Progenitor cell of endocrine pancreas (in vitro differentiated cells): Measurements from ENCODE around the gene WNK2. TPM values are rescaled to one million over a fixed set of nuclear protein-coding genes. Genes with fewer than 3 reads are reported as not detected.

ENCODE experiments used
- DNase-seq: peaks from one replicate; pipeline ENCODE4 v3.0.0; 2021; ENCODE audit warnings: low spot score; ENCODE audit not compliant: unreplicated experiment
- H3K27ac Mint-ChIP-seq: 2 replicates; pipeline ENCODE4 v1.8.0; 2021; ENCODE audit warnings: mild to moderate bottlenecking, moderate library complexity, mixed read lengths
- H3K27me3 Mint-ChIP-seq: 2 replicates; pipeline ENCODE4 v1.8.0; 2021; ENCODE audit warnings: mixed read lengths
- H3K36me3 Mint-ChIP-seq: 2 replicates; pipeline ENCODE4 v1.8.0; 2022; ENCODE audit warnings: mixed read lengths; ENCODE audit not compliant: insufficient read depth
- H3K4me1 Mint-ChIP-seq: 2 replicates; pipeline ENCODE4 v1.8.0; 2021; ENCODE audit warnings: low read depth, mixed read lengths
- H3K4me3 Mint-ChIP-seq: 2 replicates; pipeline ENCODE4 v1.8.0; 2021; ENCODE audit warnings: low read depth, mild to moderate bottlenecking, moderate library complexity, mixed read lengths
- H3K9me3 Mint-ChIP-seq: 2 replicates; pipeline ENCODE4 v1.8.0; 2021; ENCODE audit warnings: low read depth, mixed read lengths
- CTCF ChIP-seq: fragments of 200-600 bp; sonication (generic); IDR thresholded peaks from one replicate; pipeline ENCODE4 v1.5.0; 2021; ENCODE audit warnings: antibody characterized with exemption, mild to moderate bottlenecking; ENCODE audit not compliant: unreplicated experiment
- total RNA-seq: library from RNA; stranded (reverse); gene quantifications from 2 replicates; pipeline ENCODE4 v1.2.1, GENCODE V29; 2021

The WNK2 gene
- total RNA-seq, 1 donor from 2014 or later: 345 TPM

DNA sequence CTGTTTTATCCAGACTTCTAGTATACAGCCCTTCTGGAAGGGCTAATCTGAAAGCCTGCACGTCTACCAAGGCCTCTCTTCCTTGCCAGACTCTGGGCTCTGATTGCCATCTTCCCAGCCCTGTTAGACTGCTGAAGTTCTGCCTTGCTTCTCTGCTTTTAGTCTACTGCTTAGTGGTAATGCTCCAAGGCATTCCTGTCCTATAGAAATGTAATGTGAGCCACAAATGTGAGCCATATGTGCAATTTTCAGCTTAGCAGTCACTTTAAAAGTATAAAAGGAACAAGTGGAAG is 32.1 kb downstream of the WNK2 start:
- peaks cover 10% of the 10 kb centered on the region for H3K36me3 Mint-ChIP-seq
- DNase-seq: no peak
- no peak for TF ChIP-seq CTCF
- H3K27me3 Mint-ChIP-seq: no peaks in the 10 kb centered on the region
- no peak overlapping the region for H3K27ac Mint-ChIP-seq
- H3K4me1 Mint-ChIP-seq: peaks cover 7% of the 10 kb centered on the region
- H3K9me3 Mint-ChIP-seq: peaks cover 7% of the 10 kb centered on the region
- no peak overlapping the region for H3K4me3 Mint-ChIP-seq

- Mint-ChIP-seq H3K36me3 (peaks cover 10% of the 10 kb centered on the region), H3K9me3 (peaks cover 7% of the 10 kb centered on the region), H3K27me3 (no peaks in the 10 kb centered on the region), H3K4me3 (no peak overlapping the region), H3K27ac (peak overlapping the region; percentile 49), H3K4me1 (peaks cover 6% of the 10 kb centered on the region)
- TF ChIP-seq CTCF: no peak
- DNase-seq: no peak
Measured at GRCh38 chr9:93217706-93218105, 33.8 kb downstream of the WNK2 start.

DNA sequence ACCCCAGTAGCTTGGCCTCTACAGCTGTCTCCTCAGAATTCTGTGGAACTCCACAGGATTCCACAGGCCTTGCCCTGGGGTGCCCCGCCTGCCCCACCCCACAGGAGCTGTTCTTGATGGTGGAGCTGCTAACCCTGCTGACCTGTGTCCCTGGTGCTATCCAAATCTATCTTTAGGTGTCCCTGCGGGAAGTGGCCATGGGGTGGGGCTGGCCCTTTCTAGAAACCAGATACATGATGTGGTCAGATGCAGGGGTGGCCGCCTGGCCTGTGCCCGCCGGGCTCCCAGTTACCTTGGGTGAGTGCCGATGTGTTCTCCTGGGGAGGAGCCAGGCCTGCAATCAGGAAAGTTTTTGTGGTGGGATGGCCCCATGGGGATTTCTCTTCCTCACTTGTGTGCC is 34.2 kb downstream of the WNK2 start:
- peak overlapping the region; percentile 20 for H3K27ac Mint-ChIP-seq
- peaks cover 5% of the 10 kb centered on the region for H3K4me1 Mint-ChIP-seq

DNA sequence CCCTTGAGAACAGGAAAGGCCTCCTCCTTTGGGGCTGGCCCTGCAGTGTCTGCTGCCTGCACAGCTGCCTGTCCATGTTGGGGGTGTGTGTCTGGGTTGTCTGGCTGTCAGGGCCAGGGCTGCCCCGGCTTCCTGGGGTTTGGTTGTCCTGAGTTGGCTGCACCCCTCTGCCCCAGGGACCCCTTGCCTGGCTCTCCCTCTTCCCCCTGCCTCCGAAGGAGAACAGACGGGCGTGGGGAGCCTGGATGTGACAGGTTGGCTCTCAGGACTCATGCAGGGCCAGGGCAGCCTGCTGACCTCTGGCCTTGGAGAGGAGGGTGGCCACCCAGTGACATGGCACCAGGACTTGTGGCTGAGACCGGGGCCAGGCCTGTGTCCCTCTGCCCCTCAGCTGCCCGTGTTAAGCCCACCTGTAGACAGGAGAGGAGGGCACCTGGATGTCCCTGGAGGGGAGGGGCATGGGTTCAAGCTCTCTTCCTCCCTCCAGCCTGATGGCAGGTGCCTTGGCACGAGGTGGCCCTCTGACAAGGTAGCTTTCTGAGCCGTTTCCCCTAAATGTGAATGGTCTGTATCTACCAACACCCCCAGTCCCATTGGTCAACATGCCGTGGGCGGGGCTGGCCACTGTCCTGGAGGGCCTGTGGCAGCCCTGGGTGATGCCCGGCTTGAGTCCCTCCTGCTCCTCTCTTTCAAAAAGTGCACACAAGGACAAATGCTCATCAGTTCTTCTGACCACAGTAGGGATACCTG is 34.9 kb downstream of the WNK2 start:
- H3K27ac Mint-ChIP-seq: peak overlapping the region; percentile 20
- TF ChIP-seq CTCF: no peak

More for the DNA sequence above, 34.2 kb downstream of the WNK2 start:
- Mint-ChIP-seq H3K27me3 (no peaks in the 10 kb centered on the region), H3K36me3 (peaks cover 8% of the 10 kb centered on the region), H3K4me3 (no peak overlapping the region), H3K9me3 (peaks cover 7% of the 10 kb centered on the region)
- TF ChIP-seq CTCF: no peak
- no peak for DNase-seq

DNA sequence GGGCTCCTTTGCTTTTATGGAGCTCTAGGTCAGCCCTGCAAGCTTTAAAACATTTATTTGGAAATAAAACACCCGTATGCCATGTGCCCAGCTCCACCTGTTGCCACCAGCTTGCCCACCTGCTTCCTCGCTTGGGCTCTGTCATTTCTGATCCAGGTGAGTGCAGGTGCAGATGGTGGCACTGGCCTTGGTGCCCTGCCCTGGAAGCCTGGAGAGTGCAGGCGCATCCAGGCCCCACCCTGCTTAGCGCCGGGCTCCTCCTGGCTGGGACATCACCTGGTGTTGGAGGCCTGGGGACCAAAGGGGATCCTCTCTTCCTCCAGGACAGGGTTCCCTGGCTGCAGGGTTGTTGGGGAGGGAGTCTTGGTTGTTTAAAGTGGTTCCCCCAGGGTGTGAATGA is 35.8 kb downstream of the WNK2 start:
- H3K4me1 Mint-ChIP-seq: peaks cover 16% of the 10 kb centered on the region
- H3K9me3 Mint-ChIP-seq: peaks cover 7% of the 10 kb centered on the region
- H3K27ac Mint-ChIP-seq: no peak overlapping the region
- peaks cover 8% of the 10 kb centered on the region for H3K36me3 Mint-ChIP-seq
- no peak for DNase-seq
- no peaks in the 10 kb centered on the region for H3K27me3 Mint-ChIP-seq
- no peak overlapping the region for H3K4me3 Mint-ChIP-seq
- TF ChIP-seq CTCF: no peak

More for the DNA sequence above, 34.9 kb downstream of the WNK2 start:
- Mint-ChIP-seq H3K36me3 (peaks cover 8% of the 10 kb centered on the region), H3K9me3 (peaks cover 7% of the 10 kb centered on the region), H3K27me3 (no peaks in the 10 kb centered on the region), H3K4me3 (no peak overlapping the region), H3K4me1 (peaks cover 9% of the 10 kb centered on the region)
- DNase-seq: no peak
